Bronchus fibroblast of lung (primary cell): ENCODE measurements around the gene KCNH8. TPM values are rescaled to one million over a fixed set of nuclear protein-coding genes. Genes with fewer than 3 reads are reported as not detected.

ENCODE experiments used
- total RNA-seq: library from RNA; depleted of rRNA; stranded (reverse); fragments of >200 nt; gene quantifications from 2 replicates; pipeline ENCODE4 v1.2.3, GENCODE V29; 2015

KCNH8 gene
- total RNA-seq: not detected in 2 replicates

GRCh38 chr3:19147905-19148767 lies at the start of gene KCNH8:
Gene KCNH8 (plus strand): TSS chr3:19148510. CDS start chr3:19148720, 210 bp downstream.

